OCI-LY7 (cell line): ENCODE measurements around the gene SLC49A4. TPM values are rescaled to one million over a fixed set of nuclear protein-coding genes. Genes with fewer than 3 reads are reported as not detected.

Experiments used
- BruUV-seq: library from RNA; stranded (reverse); fragments of 400-500 nt; replicated peaks from 2 replicates; lab custom pipeline; 2021; lab: Mats Ljungman, UMichigan
- CTCF ChIA-PET: fragments of 300-600 bp; sonication (Branson Sonifier 250); formaldehyde crosslinking; loops from one replicate; lab custom pipeline; 2022; ENCODE audit warnings: antibody characterized with exemption; ENCODE audit not compliant: unreplicated experiment; lab: Charles Lee
- POLR2A ChIA-PET: fragments of 300-600 bp; sonication (Branson Sonifier 250); formaldehyde crosslinking; loops from one replicate; lab custom pipeline; 2022; ENCODE audit warnings: antibody characterized with exemption; lab: Charles Lee
- DNase-seq: peaks from one replicate; pipeline ENCODE4 v3.0.0-alpha.2; 2015; ENCODE audit warnings: low spot score
- H2AFZ ChIP-seq: fragments of 200-600 bp; sonication (generic), shearing (Covaris generic); 2 replicates; pipeline ENCODE4 v1.6.1; 2014; ENCODE audit warnings: mild to moderate bottlenecking, antibody characterized with exemption, low read length, moderate library complexity
- H3K27ac ChIP-seq: fragments of 200-600 bp; sonication (generic); 2 replicates; pipeline ENCODE4 v1.5.1; 2014; ENCODE audit warnings: mixed run types, low read depth, mild to moderate bottlenecking, moderate library complexity, low read length, inconsistent platforms; ENCODE audit not compliant: poor library complexity, severe bottlenecking
- H3K36me3 ChIP-seq: fragments of 200-600 bp; sonication (generic); 2 replicates; pipeline ENCODE4 v1.6.1; 2014; ENCODE audit warnings: mild to moderate bottlenecking, antibody characterized with exemption, low read length, moderate library complexity, mixed read lengths; ENCODE audit not compliant: insufficient read depth
- H3K4me1 ChIP-seq: fragments of 200-600 bp; sonication (generic); 2 replicates; pipeline ENCODE4 v1.5.1; 2014; ENCODE audit warnings: mild to moderate bottlenecking, low read length; ENCODE audit not compliant: insufficient read depth, poor library complexity, severe bottlenecking
- H3K4me2 ChIP-seq: fragments of 200-600 bp; sonication (generic); 2 replicates; pipeline ENCODE4 v1.6.1; 2014; ENCODE audit warnings: mild to moderate bottlenecking, low read length
- H3K4me3 ChIP-seq: fragments of 200-600 bp; sonication (generic); 2 replicates; pipeline ENCODE4 v1.5.1; 2014; ENCODE audit warnings: mild to moderate bottlenecking, low read depth, low read length; ENCODE audit not compliant: poor library complexity, severe bottlenecking
- H3K79me2 ChIP-seq: fragments of 200-600 bp; sonication (generic); 2 replicates; pipeline ENCODE4 v1.6.1; 2016; ENCODE audit warnings: low read depth, mild to moderate bottlenecking, low read length, moderate library complexity, mixed read lengths; ENCODE audit not compliant: insufficient read depth
- H3K9me2 ChIP-seq: fragments of 200-600 bp; sonication (generic); 2 replicates; pipeline ENCODE4 v1.6.1; 2016; ENCODE audit warnings: mild to moderate bottlenecking, low read length, mixed read lengths; ENCODE audit not compliant: insufficient read depth
- H3K9me3 ChIP-seq: fragments of 200-600 bp; sonication (generic); 2 replicates; pipeline ENCODE4 v1.6.1; 2014; ENCODE audit warnings: mild to moderate bottlenecking, mixed run types, low read length, mixed read lengths
- H4K20me1 ChIP-seq: fragments of 200-600 bp; sonication (generic); 2 replicates; pipeline ENCODE4 v1.6.1; 2014; ENCODE audit warnings: mild to moderate bottlenecking, antibody characterized with exemption, low read length, moderate library complexity, mixed read lengths; ENCODE audit not compliant: insufficient read depth
- EZH2phosphoT487 ChIP-seq: fragments of 200-600 bp; sonication (generic); IDR thresholded peaks from 2 replicates; pipeline ENCODE4 v1.6.1; 2018; ENCODE audit warnings: low read depth, borderline replicate concordance, mild to moderate bottlenecking, mixed run types, antibody characterized with exemption, low read length, moderate library complexity, mixed read lengths
- intact Hi-C: fragments of 100-400 bp; cut with micrococcal nuclease; formaldehyde crosslinking; loops from one replicate; pipeline ENCODE4 v1.10.0; 2022; ENCODE audit not compliant: unreplicated experiment
- total RNA-seq, 2 experiments: library from RNA; depleted of rRNA in 1 of 2; stranded (reverse); fragments of >200 nt in 1 of 2; shearing (Covaris generic) in 1 of 2; gene quantifications; 2 replicates each; pipeline ENCODE4 v1.2.3, GENCODE V29; 2014 to 2022
- TF ChIP-seq, protein P1 (sequence below): fragments of 200-600 bp; sonication (generic); conservative IDR thresholded peaks from 2 replicates; pipeline ENCODE4 v1.5.1; 2014; ENCODE audit warnings: mild to moderate bottlenecking, antibody characterized with exemption, low read length, moderate library complexity, mixed read lengths

Gene SLC49A4
- total RNA-seq, 2 experiments from 2014 or later, result 2.8 to 3.3 TPM

DNA sequence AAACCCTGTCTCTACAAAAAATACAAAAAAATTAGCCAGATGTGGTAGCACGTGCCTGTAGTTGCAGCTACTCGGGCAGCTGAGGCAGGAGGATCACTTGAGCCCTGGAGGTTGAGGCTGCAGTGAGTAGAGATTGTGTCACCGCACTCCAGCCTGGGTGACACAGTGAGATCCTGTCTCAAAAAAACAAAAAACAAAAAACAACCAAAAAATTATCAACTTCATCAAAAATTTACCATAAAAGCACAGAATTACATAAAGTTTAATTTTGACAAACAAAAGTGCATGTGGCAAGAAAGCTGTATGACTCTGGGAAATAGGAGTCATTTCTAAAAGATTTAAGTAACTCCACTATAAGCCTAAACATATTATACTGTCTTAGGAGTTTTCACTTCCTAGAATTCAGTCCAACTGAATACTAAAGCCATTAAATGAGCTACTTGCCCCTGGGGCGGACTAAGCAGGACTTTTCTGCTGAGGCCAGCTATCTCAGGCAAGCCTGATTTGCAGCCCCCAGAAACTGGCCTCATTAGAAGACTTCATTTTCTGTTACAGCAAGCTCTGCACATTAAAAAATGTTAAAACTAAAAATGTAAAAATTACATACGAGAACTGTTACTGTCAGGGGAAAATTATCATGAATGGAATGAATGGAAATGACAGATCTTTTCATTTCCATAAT, 24.2 kb upstream of the SLC49A4 start:
- no peak overlapping the region for H3K4me3 ChIP-seq
- H2AFZ ChIP-seq, result no peak overlapping the region
- BruUV-seq, result no TSS peak
- intact Hi-C loops, result no loop called here
- no peaks in the 10 kb centered on the region for H3K79me2 ChIP-seq
- no peak overlapping the region for H3K27ac ChIP-seq
- DNase-seq, result no peak
- H3K4me1 ChIP-seq, result peaks cover 15% of the 10 kb centered on the region
- no peaks in the 10 kb centered on the region for H3K9me2 ChIP-seq
- ChIA-PET POLR2A (interaction anchor here (1.0 to 1.4 kb wide), 2 partner anchors 9 to 13 kb away, joined by 4 to 5 read pairs; no protein-coding TSS in a partner anchor), CTCF (no interaction called here)
- H3K36me3 ChIP-seq, result peaks cover 17% of the 10 kb centered on the region; the same call in 1 of the 2 replicates
- H3K9me3 ChIP-seq, result no peaks in the 10 kb centered on the region
- TF ChIP-seq EZH2phosphoT487, result no peak
- TF ChIP-seq, protein P1, sequence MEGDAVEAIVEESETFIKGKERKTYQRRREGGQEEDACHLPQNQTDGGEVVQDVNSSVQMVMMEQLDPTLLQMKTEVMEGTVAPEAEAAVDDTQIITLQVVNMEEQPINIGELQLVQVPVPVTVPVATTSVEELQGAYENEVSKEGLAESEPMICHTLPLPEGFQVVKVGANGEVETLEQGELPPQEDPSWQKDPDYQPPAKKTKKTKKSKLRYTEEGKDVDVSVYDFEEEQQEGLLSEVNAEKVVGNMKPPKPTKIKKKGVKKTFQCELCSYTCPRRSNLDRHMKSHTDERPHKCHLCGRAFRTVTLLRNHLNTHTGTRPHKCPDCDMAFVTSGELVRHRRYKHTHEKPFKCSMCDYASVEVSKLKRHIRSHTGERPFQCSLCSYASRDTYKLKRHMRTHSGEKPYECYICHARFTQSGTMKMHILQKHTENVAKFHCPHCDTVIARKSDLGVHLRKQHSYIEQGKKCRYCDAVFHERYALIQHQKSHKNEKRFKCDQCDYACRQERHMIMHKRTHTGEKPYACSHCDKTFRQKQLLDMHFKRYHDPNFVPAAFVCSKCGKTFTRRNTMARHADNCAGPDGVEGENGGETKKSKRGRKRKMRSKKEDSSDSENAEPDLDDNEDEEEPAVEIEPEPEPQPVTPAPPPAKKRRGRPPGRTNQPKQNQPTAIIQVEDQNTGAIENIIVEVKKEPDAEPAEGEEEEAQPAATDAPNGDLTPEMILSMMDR, result no peak
- H3K4me2 ChIP-seq, result no peak overlapping the region
- H4K20me1 ChIP-seq, result no peaks in the 10 kb centered on the region

DNA sequence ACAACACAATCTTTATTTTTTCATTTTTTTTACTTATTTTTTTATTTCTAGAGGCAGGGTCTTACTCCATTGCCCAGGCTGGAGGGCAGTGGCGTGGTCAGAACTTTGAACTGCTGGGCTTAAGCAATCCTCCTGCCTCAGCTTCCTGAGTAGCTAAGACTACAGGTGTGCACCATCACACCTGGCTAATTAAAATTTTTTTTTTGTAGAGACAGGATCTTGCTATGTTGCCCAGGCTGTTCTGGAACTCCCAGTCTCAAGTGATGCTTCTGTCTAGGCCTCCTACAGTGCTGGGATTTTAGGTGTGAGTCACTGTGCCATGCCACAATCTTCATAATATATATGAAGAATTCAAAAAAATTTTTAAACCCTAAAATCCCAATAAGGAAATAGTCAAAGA, 22.0 kb upstream of the SLC49A4 start:
- ChIA-PET CTCF (no interaction called here), POLR2A (interaction anchor here (0.7 to 1.6 kb wide), 3 partner anchors 11 to 214 kb away, joined by 3 to 6 read pairs (median 3); no protein-coding TSS in a partner anchor)

More for the DNA sequence above, 22.0 kb upstream of the SLC49A4 start:
- H2AFZ ChIP-seq, result no peak overlapping the region
- no TSS peak for BruUV-seq
- intact Hi-C loops, result no loop called here
- H3K9me3 ChIP-seq, result no peaks in the 10 kb centered on the region
- H3K4me2 ChIP-seq, result no peak overlapping the region
- H3K4me1 ChIP-seq, result peaks cover 15% of the 10 kb centered on the region
- no peak overlapping the region for H3K27ac ChIP-seq
- no peak for TF ChIP-seq EZH2phosphoT487
- TF ChIP-seq, protein P1, result no peak
- no peak overlapping the region for H3K4me3 ChIP-seq
- no peaks in the 10 kb centered on the region for H3K79me2 ChIP-seq
- peaks cover 16% of the 10 kb centered on the region; the same call in 1 of the 2 replicates for H3K36me3 ChIP-seq
- H3K9me2 ChIP-seq, result no peaks in the 10 kb centered on the region
- H4K20me1 ChIP-seq, result no peaks in the 10 kb centered on the region
- no peak for DNase-seq
